Esophagus squamous epithelium (tissue), 4 donors: ENCODE data around the gene KRTAP5-1.

Experiments
- CTCF ChIP-seq, 6 experiments: fragments of 450-650 bp in 4 of 6; fragments of 200-600 bp in 2 of 6; sonication (generic) in 2 of 6; IDR thresholded peaks; one replicate each; pipeline ENCODE4 v1.5.1; 2016 to 2019; ENCODE audit warnings: antibody characterized with exemption in 6 of 6, mild to moderate bottlenecking in 4 of 6, moderate library complexity in 4 of 6
- POLR2A ChIP-seq, 4 donors: fragments of 450-650 bp; IDR thresholded peaks; one replicate each; pipeline ENCODE4 v1.6.1; 2017; ENCODE audit warnings: antibody characterized with exemption in 4 of 4, mild to moderate bottlenecking in 4 of 4, moderate library complexity in 3 of 4

- TF ChIP-seq CTCF (IDR thresholded peaks at IDR 0.05) (no peak), POLR2A (IDR thresholded peaks at IDR 0.05) (no peak)
Observed at GRCh38 chr11:1576825-1577224, 8.3 kb downstream of the KRTAP5-1 start.
